WTC11 (cell line): ENCODE measurements around the gene CLEC2L. TPM values are rescaled to one million over a fixed set of nuclear protein-coding genes. Genes with fewer than 3 reads are reported as not detected.

Source experiments
- ATAC-seq: fragments of 200-7000 bp; cut with Tn5 transposase; 2 replicates; pipeline ENCODE4 v1.10.0; 2021; ENCODE audit warnings: mild to moderate bottlenecking, moderate library complexity
- CTCF ChIA-PET: fragments of 300-600 bp; sonication (Branson Sonifier 250); formaldehyde crosslinking; loops from one replicate; lab custom pipeline; 2021; ENCODE audit warnings: antibody characterized with exemption; lab: Charles Lee
- POLR2A ChIA-PET: fragments of 350-600 bp; sonication (Branson Sonifier 250); formaldehyde crosslinking; loops from one replicate; lab custom pipeline; 2021; ENCODE audit warnings: antibody characterized with exemption; lab: Charles Lee
- DNase-seq: peaks from one replicate; pipeline ENCODE4 v3.0.0; 2021; ENCODE audit warnings: low spot score
- H3K27ac Mint-ChIP-seq: 2 replicates; pipeline ENCODE4 v1.8.0; 2021; ENCODE audit warnings: mixed read lengths
- H3K27me3 Mint-ChIP-seq: 2 replicates; pipeline ENCODE4 v1.8.0; 2021; ENCODE audit warnings: low read depth, mild to moderate bottlenecking, moderate library complexity, mixed read lengths
- H3K36me3 Mint-ChIP-seq: 2 replicates; pipeline ENCODE4 v1.8.0; 2021; ENCODE audit warnings: mixed read lengths
- H3K4me1 Mint-ChIP-seq: 2 replicates; pipeline ENCODE4 v1.8.0; 2022; ENCODE audit warnings: mixed read lengths
- H3K4me3 Mint-ChIP-seq: 2 replicates; pipeline ENCODE4 v1.8.0; 2021; ENCODE audit warnings: mild to moderate bottlenecking, moderate library complexity, mixed read lengths
- H3K9me3 Mint-ChIP-seq: 2 replicates; pipeline ENCODE4 v1.8.0; 2021; ENCODE audit warnings: mixed read lengths
- AFF4 ChIP-seq: sonication (generic); formaldehyde crosslinking; IDR thresholded peaks from 2 replicates; pipeline ENCODE4 v1.8.1; 2023; ENCODE audit warnings: mild to moderate bottlenecking, missing genetic modification reagents, borderline replicate concordance
- ATF1 ChIP-seq: sonication (generic); formaldehyde crosslinking; IDR thresholded peaks from 2 replicates; pipeline ENCODE4 v1.8.1; 2023; ENCODE audit warnings: mild to moderate bottlenecking, moderate library complexity, missing genetic modification reagents
- CREB1 ChIP-seq: sonication (generic); formaldehyde crosslinking; IDR thresholded peaks from 2 replicates; pipeline ENCODE4 v1.8.0; 2023; ENCODE audit warnings: mild to moderate bottlenecking, missing genetic modification reagents
- CTCF ChIP-seq: fragments of 200-600 bp; IDR thresholded peaks from 2 replicates; pipeline ENCODE4 v1.8.0; 2022; ENCODE audit warnings: antibody characterized with exemption
- E2F5 ChIP-seq: sonication (generic); formaldehyde crosslinking; IDR thresholded peaks from 2 replicates; pipeline ENCODE4 v1.8.1; 2022; ENCODE audit warnings: mild to moderate bottlenecking, moderate library complexity, missing genetic modification reagents
- ETV6 ChIP-seq: sonication (generic); formaldehyde crosslinking; IDR thresholded peaks from 2 replicates; pipeline ENCODE4 v1.8.1; 2022; ENCODE audit warnings: mild to moderate bottlenecking, missing genetic modification reagents
- JUN ChIP-seq: sonication (generic); formaldehyde crosslinking; IDR thresholded peaks from 2 replicates; pipeline ENCODE4 v1.8.0; 2023; ENCODE audit warnings: mild to moderate bottlenecking, missing genetic modification reagents
- NR2C2 ChIP-seq: sonication (generic); formaldehyde crosslinking; IDR thresholded peaks from 2 replicates; pipeline ENCODE4 v1.8.0; 2022; ENCODE audit warnings: mild to moderate bottlenecking, missing genetic modification reagents
- SMAD4 ChIP-seq: sonication (generic); formaldehyde crosslinking; IDR thresholded peaks from 2 replicates; pipeline ENCODE4 v1.8.0; 2022; ENCODE audit warnings: mild to moderate bottlenecking, missing genetic modification reagents
- TEAD1 ChIP-seq: sonication (generic); formaldehyde crosslinking; IDR thresholded peaks from 2 replicates; pipeline ENCODE4 v1.8.0; 2022; ENCODE audit warnings: mild to moderate bottlenecking, missing genetic modification reagents
- TP53 ChIP-seq: sonication (generic); formaldehyde crosslinking; IDR thresholded peaks from 2 replicates; pipeline ENCODE4 v1.8.1; 2023; ENCODE audit warnings: mild to moderate bottlenecking, missing genetic modification reagents
- total RNA-seq: library from RNA; stranded (reverse); gene quantifications from 3 replicates; pipeline ENCODE4 v1.2.3, GENCODE V29; 2021

The CLEC2L gene
- total RNA-seq, 1 experiment from 2014 or later, result 0.13 TPM

GRCh38 chr7:139594090-139594489 is 70.6 kb downstream of the CLEC2L start:
- H3K4me3 Mint-ChIP-seq, result no peak overlapping the region
- no peaks in the 10 kb centered on the region for H3K9me3 Mint-ChIP-seq
- ATAC-seq (no peak), DNase-seq (no peak)
- TF ChIP-seq ATF1 (CRISPR knock-in tag), result no peak
- no peak for TF ChIP-seq TP53 (CRISPR knock-in tag)
- TF ChIP-seq E2F5 (CRISPR knock-in tag), result no peak
- no peak for TF ChIP-seq ETV6 (CRISPR knock-in tag)
- TF ChIP-seq JUN (CRISPR knock-in tag), result no peak
- no peak for TF ChIP-seq SMAD4
- no peak for TF ChIP-seq TEAD1 (CRISPR knock-in tag)
- no peak for TF ChIP-seq CTCF
- TF ChIP-seq NR2C2 (CRISPR knock-in tag), result no peak
- no peak for TF ChIP-seq CREB1
- TF ChIP-seq AFF4 (CRISPR knock-in tag), result no peak
- POLR2A ChIA-PET, result interaction anchor here (1.0 kb wide), 1 partner anchor 8 kb away, joined by 3 read pairs; no protein-coding TSS in a partner anchor
- H3K27ac Mint-ChIP-seq, result no peak overlapping the region
- H3K27me3 Mint-ChIP-seq, result no peaks in the 10 kb centered on the region
- CTCF ChIA-PET, result interaction anchor here (0.9 to 1.7 kb wide), 3 partner anchors 8 to 27 kb away, joined by 3 to 9 read pairs (median 3); no protein-coding TSS in a partner anchor
- H3K36me3 Mint-ChIP-seq, result peaks cover 4% of the 10 kb centered on the region; the same call in 1 of the 2 replicates
- H3K4me1 Mint-ChIP-seq, result no peaks in the 10 kb centered on the region

Other genes starting within 250 kb of the CLEC2L start
- gene FMC1, start 182.3 kb upstream of the CLEC2L start, total RNA-seq, result 14.3 to 16.7 TPM (median 16.3 TPM) in 3 replicates
- gene LUC7L2, start 163.8 kb upstream of the CLEC2L start, total RNA-seq, result 91.0 to 94.4 TPM (median 92.4 TPM) in 3 replicates
- gene KLRG2, start 40.0 kb upstream of the CLEC2L start, total RNA-seq, result 12.6 to 17.6 TPM (median 15.7 TPM) in 3 replicates